Middle frontal gyrus (tissue), 1 donor: ENCODE measurements around the gene CTRB2.
"Not testable (repeated sequence)": the region's sequence is repeated elsewhere in the genome, so short reads cannot be mapped to it uniquely, and the experiment has no call there.

Experiments used
- DNase-seq: peaks from one replicate; pipeline ENCODE4 v3.0.0-alpha.2; 2015; ENCODE audit warnings: low spot score; ENCODE audit errors: extremely low spot score

Gene CTRB2

GRCh38 chr16:75205961-75206748, 806 bp downstream of the CTRB2 start:
- DNase-seq, result not testable (repeated sequence)

GRCh38 chr16:75205438-75205837, 1.5 kb downstream of the CTRB2 start:
- not testable (repeated sequence) for DNase-seq

GRCh38 chr16:75204905-75205304, 2.1 kb downstream of the CTRB2 start:
- DNase-seq, result not testable (repeated sequence)

GRCh38 chr16:75204410-75204758, 2.6 kb downstream of the CTRB2 start:
- DNase-seq, result no peak

- DNase-seq, result no peak
Measured at GRCh38 chr16:75203667-75204409, 3.1 kb downstream of the CTRB2 start.

GRCh38 chr16:75203096-75203495, 3.9 kb downstream of the CTRB2 start:
- DNase-seq, result no peak

- DNase-seq, result no peak
Measured at GRCh38 chr16:75202069-75202590, 4.8 kb downstream of the CTRB2 start.

GRCh38 chr16:75198135-75198600, 8.8 kb downstream of the CTRB2 start:
- DNase-seq, result no peak

GRCh38 chr16:75197522-75198134, 9.3 kb downstream of the CTRB2 start:
- DNase-seq, result no peak

- no peak for DNase-seq
Measured at GRCh38 chr16:75196836-75197235, 10.1 kb downstream of the CTRB2 start.

- DNase-seq, result no peak
Measured at GRCh38 chr16:75195811-75196790, 10.9 kb downstream of the CTRB2 start.

- DNase-seq, result no peak
Measured at GRCh38 chr16:75193730-75194444, 13.1 kb downstream of the CTRB2 start.

- no peak for DNase-seq
Measured at GRCh38 chr16:75193265-75193650, 13.7 kb downstream of the CTRB2 start.

- DNase-seq, result no peak
Measured at GRCh38 chr16:75192606-75193264, 14.2 kb downstream of the CTRB2 start.

GRCh38 chr16:75189638-75190245, 17.2 kb downstream of the CTRB2 start:
- DNase-seq, result no peak

- DNase-seq, result no peak
Measured at GRCh38 chr16:75188832-75189477, 18.0 kb downstream of the CTRB2 start.

GRCh38 chr16:75181630-75182029, 25.3 kb downstream of the CTRB2 start:
- DNase-seq, result no peak

- DNase-seq, result no peak
Measured at GRCh38 chr16:75179208-75179607, 27.8 kb downstream of the CTRB2 start.

GRCh38 chr16:75176926-75177325, 30.0 kb downstream of the CTRB2 start:
- DNase-seq, result no peak
